ENCODE data around the gene OR52A1. TPM values are rescaled to one million over a fixed set of nuclear protein-coding genes. Genes with fewer than 3 reads are reported as not detected.

OR52A1 gene
- total and polyA plus RNA-seq, 2 of the 8 experiments (the other 6 are each of a cell fraction or from before 2014, with no cell fraction given) = 5.9 to 12.2 TPM

DNA sequence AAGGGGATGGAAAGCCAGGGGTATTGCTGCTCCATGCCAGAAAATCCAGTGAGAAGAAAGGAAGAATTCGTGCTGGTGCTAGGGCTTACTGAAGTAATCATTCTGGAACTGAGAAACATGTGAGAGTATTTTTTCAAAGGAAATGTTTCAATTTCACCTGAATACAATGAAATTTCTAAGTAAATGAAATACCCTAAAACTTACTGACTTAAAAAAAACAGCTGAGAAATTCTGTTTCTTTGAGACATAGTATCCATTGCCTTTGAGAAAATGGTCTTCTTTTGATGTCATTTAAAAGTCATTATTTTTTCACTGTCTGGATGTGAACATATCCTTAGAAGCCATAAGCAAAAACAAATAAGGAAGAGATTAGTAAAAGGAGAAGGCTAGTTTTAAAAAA lies 46.0 kb upstream of the OR52A1 start, which contains the start of gene OR51V1:
OR51V1 (minus strand) TSS at position 101 of the 400 bp plus-strand sequence; CDS start at position 101, 0 bp downstream.
- Histone ChIP-seq H4K91ac (replicated peaks; ENCODE audit: insufficient read length, low read length) (no peak within 1 kb of the TSS), H3K79me2 (ENCODE audit: control insufficient read depth in 1 of 2, insufficient read depth in 2 of 2, low read length in 2 of 2) (no peaks in the 10 kb centered on the region), H3K9me3 (ENCODE audit: insufficient read depth in 2 of 2, low read depth in 1 of 2, low read length in 1 of 2) (no peaks in the 10 kb centered on the region), H2AK5ac (ENCODE audit: low read depth, low read length) (no peak within 1 kb of the TSS), H3K14ac (ENCODE audit: insufficient read length) (no peak within 1 kb of the TSS), H2AFZ (ENCODE audit: low read length) (0 out of 2 replicates have a peak within 1 kb of the TSS, but pooled peaks have one; percentile 7), H3K56ac (replicated peaks; ENCODE audit: insufficient read length, low read depth, low read length) (no peak within 1 kb of the TSS), H2BK20ac (ENCODE audit: low read length) (no peak within 1 kb of the TSS), H3K27me3 (replicated peaks in 1 of 4; ENCODE audit: control insufficient read depth in 3 of 4, extremely low read depth in 1 of 4, insufficient read depth in 3 of 4, low read length in 3 of 4) (no peaks in the 10 kb centered on the region), H4K8ac (ENCODE audit: extremely low read depth, insufficient read depth, low read length) (no peak within 1 kb of the TSS), H4K5ac (ENCODE audit: insufficient read length, low read depth, low read length) (no peak within 1 kb of the TSS), H3K36me3 (ENCODE audit: control insufficient read depth in 2 of 4, insufficient read depth in 4 of 4, low read length in 3 of 4) (no peaks in the 10 kb centered on the region), H2BK12ac (ENCODE audit: low read depth, low read length) (no peak within 1 kb of the TSS), H3K23ac (ENCODE audit: insufficient read length) (no peak within 1 kb of the TSS), H3K18ac (ENCODE audit: extremely low read depth, low read length) (no peak within 1 kb of the TSS), H3K4ac (replicated peaks; ENCODE audit: insufficient read length, low read depth, low read length) (no peak within 1 kb of the TSS), H2BK120ac (replicated peaks; ENCODE audit: low read depth, low read length) (no peak within 1 kb of the TSS), H3K9ac (replicated peaks in 1 of 4; ENCODE audit: extremely low read depth in 1 of 4, low read depth in 3 of 4, low read length in 3 of 4) (no peak within 1 kb of the TSS; a peak in 1 of 7 replicates), H3K4me1 (replicated peaks in 1 of 4; ENCODE audit: control insufficient read depth in 3 of 4, insufficient read depth in 4 of 4, low read length in 3 of 4) (peaks cover 0 to 3% (median 0%) of the 10 kb centered on the region in 4 experiments; a peak in 1 of 7 replicates), H3K79me1 (ENCODE audit: low read depth, low read length) (no peaks in the 10 kb centered on the region), H2BK5ac (ENCODE audit: low read depth, low read length) (no peak within 1 kb of the TSS), H4K20me1 (replicated peaks in 1 of 2; ENCODE audit: control insufficient read depth in 1 of 2, insufficient read depth in 2 of 2, low read length in 2 of 2) (no peaks in the 10 kb centered on the region), H2BK15ac (ENCODE audit: low read length) (no peak within 1 kb of the TSS), H3K23me2 (ENCODE audit: low read depth, low read length) (no peaks in the 10 kb centered on the region), H3K4me3 (ENCODE audit: extremely low read depth in 1 of 4, insufficient read depth in 2 of 4, low read depth in 3 of 4, low read length in 4 of 4) (no peak within 1 kb of the TSS), H3K4me2 (ENCODE audit: insufficient read depth in 1 of 2, low read depth in 2 of 2, low read length in 2 of 2) (no peak within 1 kb of the TSS), H3K27ac (ENCODE audit: low read depth, low read length) (no peak within 1 kb of the TSS)
- WGBS, 2 experiments (ENCODE audit: extremely low coverage in 1 of 2, insufficient coverage in 1 of 2, insufficient read length in 1 of 2, insufficient replicate concordance in 2 of 2, low coverage in 1 of 2, low lambda C conversion rate in 2 of 2, missing lambda C conversion rate in 1 of 2) = 95% methylated on average over 1 of the region's 1 CpG; no CpG with 5 or more reads in 1 of the 2 experiments
- ChIA-PET POLR2A (ENCODE audit: partially characterized antibody) (no interaction called here), CTCF (ENCODE audit: partially characterized antibody) (interaction anchor here (0.6 to 5.8 kb wide), 4 partner anchors 76 to 179 kb away, joined by 3 to 36 read pairs (median 4); no protein-coding TSS in a partner anchor)
- FAIRE-seq (no peak), DNase-seq (ENCODE audit: low read depth in 1 of 2, low spot score in 2 of 2) (no peak)
- no peak for TF ChIP-seq GTF2F1 (IDR thresholded peaks at IDR 0.05; ENCODE audit: borderline replicate concordance, low read depth, low read length)
- TF ChIP-seq TBP (IDR thresholded peaks at IDR 0.05; ENCODE audit: low read depth, low read length) = no peak
- no peak for TF ChIP-seq NRF1 (IDR thresholded peaks at IDR 0.05; ENCODE audit: low read depth, low read length)
- TF ChIP-seq YY1 (IDR thresholded peaks at IDR 0.05; ENCODE audit: low read depth, low read length) = no peak
- TF ChIP-seq, protein P1, sequence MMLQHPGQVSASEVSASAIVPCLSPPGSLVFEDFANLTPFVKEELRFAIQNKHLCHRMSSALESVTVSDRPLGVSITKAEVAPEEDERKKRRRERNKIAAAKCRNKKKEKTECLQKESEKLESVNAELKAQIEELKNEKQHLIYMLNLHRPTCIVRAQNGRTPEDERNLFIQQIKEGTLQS (IDR thresholded peaks at IDR 0.05; ENCODE audit: insufficient read depth, low read depth, low read length) = no peak
- no peak for TF ChIP-seq EP300 (IDR thresholded peaks at IDR 0.05; ENCODE audit: borderline replicate concordance in 1 of 2, low read depth in 2 of 2, low read length in 2 of 2)
- TF ChIP-seq JUND (IDR thresholded peaks at IDR 0.05; ENCODE audit: low read length) = no peak
- TF ChIP-seq, protein P2, sequence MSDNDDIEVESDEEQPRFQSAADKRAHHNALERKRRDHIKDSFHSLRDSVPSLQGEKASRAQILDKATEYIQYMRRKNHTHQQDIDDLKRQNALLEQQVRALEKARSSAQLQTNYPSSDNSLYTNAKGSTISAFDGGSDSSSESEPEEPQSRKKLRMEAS (IDR thresholded peaks at IDR 0.05) = no peak
- no peak for TF ChIP-seq ZNF274 (IDR thresholded peaks at IDR 0.05; ENCODE audit: borderline replicate concordance, extremely low read depth, low read length)
- no peak for TF ChIP-seq SIX5 (IDR thresholded peaks at IDR 0.05; ENCODE audit: low read depth, low read length)
- TF ChIP-seq SP2 (IDR thresholded peaks at IDR 0.05; ENCODE audit: low read length) = no peak
